PFSK-1 (cell line): ENCODE measurements around the gene UTP4.

ENCODE experiments used
- REST ChIP-seq, 2 experiments: IDR thresholded peaks; 2 replicates each; pipeline versions ENCODE4 v1.6.1 to v1.8.0; 2011 to 2012; ENCODE audit warnings: low read depth in 2 of 2, low read length in 2 of 2, control low read depth in 1 of 2, inconsistent platforms in 1 of 2, mild to moderate bottlenecking in 1 of 2, moderate library complexity in 1 of 2; ENCODE audit not compliant: insufficient read depth in 1 of 2
- TAF1 ChIP-seq: IDR thresholded peaks from 2 replicates; pipeline ENCODE4 v1.6.1; 2012; ENCODE audit warnings: low read length, control low read depth, borderline replicate concordance; ENCODE audit not compliant: insufficient read depth

- TF ChIP-seq REST (IDR thresholded peaks at IDR 0.05; ENCODE audit: insufficient read depth in 1 of 2, low read depth in 2 of 2, low read length in 2 of 2) = no peak
- TF ChIP-seq TAF1 = no peak
These were observed 15.5 kb upstream of the UTP4 start for GRCh38 chr16:69116906-69117305.
